ENCODE results near the gene NAIP.
"Not testable (repeated sequence)": the region's sequence is repeated elsewhere in the genome, so short reads cannot be mapped to it uniquely, and the experiment has no call there.

Gene NAIP

GRCh38 chr5:70925211-70925562, 100.0 kb downstream of the NAIP start:
- DNase-seq (ENCODE audit: low spot score) = not testable (repeated sequence)

All from AG08396 (cell line).